ENCODE data around the gene RXYLT1.
"Not testable (repeated sequence)": the region's sequence is repeated elsewhere in the genome, so short reads cannot be mapped to it uniquely, and the experiment has no call there.

- not testable (repeated sequence) for TF ChIP-seq CTCF (IDR thresholded peaks at IDR 0.05; ENCODE audit: low read depth, low read length, poor library complexity, severe bottlenecking); EZH2phosphoT487 (IDR thresholded peaks at IDR 0.05; ENCODE audit: borderline replicate concordance, low read length)
Measured at GRCh38 chr12:63842750-63843149, 63.0 kb downstream of the RXYLT1 start.

Measured in DOHH2 (cell line).